ENCODE results near the gene KRT20. TPM values are rescaled to one million over a fixed set of nuclear protein-coding genes. Genes with fewer than 3 reads are reported as not detected.

KRT20 gene, protein sequence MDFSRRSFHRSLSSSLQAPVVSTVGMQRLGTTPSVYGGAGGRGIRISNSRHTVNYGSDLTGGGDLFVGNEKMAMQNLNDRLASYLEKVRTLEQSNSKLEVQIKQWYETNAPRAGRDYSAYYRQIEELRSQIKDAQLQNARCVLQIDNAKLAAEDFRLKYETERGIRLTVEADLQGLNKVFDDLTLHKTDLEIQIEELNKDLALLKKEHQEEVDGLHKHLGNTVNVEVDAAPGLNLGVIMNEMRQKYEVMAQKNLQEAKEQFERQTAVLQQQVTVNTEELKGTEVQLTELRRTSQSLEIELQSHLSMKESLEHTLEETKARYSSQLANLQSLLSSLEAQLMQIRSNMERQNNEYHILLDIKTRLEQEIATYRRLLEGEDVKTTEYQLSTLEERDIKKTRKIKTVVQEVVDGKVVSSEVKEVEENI
- total RNA-seq (2021; fragmentation: NEBNext Ultra II Directional; extraction: Animal tissue kit (Norgen Biotek cat#: 25700)) (not detected in 2 replicates), polyA plus RNA-seq (2011; rRNA removed) (not detected in 2 replicates), polyA minus RNA-seq (2011; rRNA and poly(A)+ RNA removed) (not detected in 2 replicates)
- polyA plus RNA-seq (2011; cell fraction: cytosol; rRNA removed) = not detected
- polyA plus RNA-seq (2011; cell fraction: nucleus; rRNA removed) = not detected
- polyA plus RNA-seq (2012, experiment 1 of 2) = not detected in 4 replicates
- polyA plus RNA-seq (2012, experiment 2 of 2) = not detected
- not detected for polyA plus RNA-seq (2013, experiment 1 of 2)
- not detected for polyA plus RNA-seq (2013, experiment 2 of 2)
- polyA minus RNA-seq (2011; cell fraction: cytosol; rRNA and poly(A)+ RNA removed) = not detected
- not detected for polyA minus RNA-seq (2011; cell fraction: nucleus; rRNA and poly(A)+ RNA removed)
- long read RNA-seq, experiment 1 = 0 reads
- long read RNA-seq, experiment 2 = 0 reads

DNA sequence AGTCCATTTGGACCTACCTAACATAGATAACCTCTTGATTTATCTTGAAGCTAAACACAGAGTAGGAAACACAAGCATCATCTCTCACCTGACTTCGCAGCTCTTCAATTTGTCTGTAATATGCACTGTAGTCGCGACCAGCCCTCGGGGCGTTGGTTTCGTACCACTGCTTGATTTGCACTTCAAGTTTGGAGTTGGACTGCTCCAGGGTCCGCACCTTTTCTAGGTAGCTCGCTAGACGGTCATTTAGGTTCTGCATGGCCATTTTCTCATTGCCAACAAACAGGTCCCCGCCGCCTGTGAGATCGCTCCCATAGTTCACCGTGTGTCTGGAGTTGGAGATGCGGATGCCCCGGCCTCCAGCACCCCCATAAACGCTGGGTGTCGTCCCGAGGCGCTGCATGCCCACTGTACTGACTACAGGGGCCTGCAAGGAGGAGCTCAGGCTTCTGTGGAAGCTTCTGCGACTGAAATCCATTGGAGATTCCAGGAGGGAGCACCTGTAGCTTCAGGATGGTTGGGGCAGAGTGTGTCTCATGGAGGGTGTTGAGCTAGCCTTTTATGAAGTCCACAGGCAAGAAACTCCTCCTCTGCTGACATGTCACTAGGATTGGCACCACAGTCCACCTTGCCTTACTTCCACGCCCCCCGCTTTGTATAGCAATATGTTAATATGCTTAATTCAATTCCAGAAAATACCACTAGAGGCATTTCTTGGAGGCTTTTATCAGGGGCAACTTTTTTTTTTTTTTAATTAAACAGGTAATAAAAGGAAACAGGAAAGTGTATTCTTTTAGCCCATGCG is at the start of gene KRT20:
Gene KRT20, minus strand, starts transcription at position 535 of the 805 bp plus-strand sequence. Its CDS starts 57 bp downstream, at position 478.
- ChIA-PET CTCF (ENCODE audit: partially characterized antibody) (interaction anchor here (0.5 to 2.1 kb wide), 14 partner anchors 15 to 947 kb away, joined by 3 to 8 read pairs (median 3); partner anchors contain the start of genes KRT10 and KRT12), POLR2A (ENCODE audit: partially characterized antibody) (no interaction called here)
- H4K91ac ChIP-seq (replicated peaks; ENCODE audit: insufficient read length, low read length) = no peak within 1 kb of the TSS
- no peak within 1 kb of the TSS for H2BK12ac ChIP-seq (ENCODE audit: low read depth, low read length)
- no peaks in the 10 kb centered on the region for H3K79me2 ChIP-seq (ENCODE audit: control insufficient read depth in 1 of 2, insufficient read depth in 2 of 2, low read length in 2 of 2)
- H4K5ac ChIP-seq (ENCODE audit: insufficient read length, low read depth, low read length) = no peak within 1 kb of the TSS
- FAIRE-seq (no peak), DNase-seq (ENCODE audit: low read depth in 1 of 2, low spot score in 2 of 2) (no peak)
- no peaks in the 10 kb centered on the region for H3K27me3 ChIP-seq (replicated peaks in 1 of 4; ENCODE audit: control insufficient read depth in 3 of 4, extremely low read depth in 1 of 4, insufficient read depth in 3 of 4, low read length in 3 of 4)
- no peak within 1 kb of the TSS for H2AFZ ChIP-seq (ENCODE audit: low read length)
- H3K9ac ChIP-seq (replicated peaks in 1 of 4; ENCODE audit: extremely low read depth in 1 of 4, low read depth in 3 of 4, low read length in 3 of 4) = no peak within 1 kb of the TSS
- WGBS, 2 experiments (ENCODE audit: extremely low coverage in 1 of 2, insufficient coverage in 1 of 2, insufficient read length in 1 of 2, insufficient replicate concordance in 2 of 2, low coverage in 1 of 2, low lambda C conversion rate in 2 of 2, missing lambda C conversion rate in 1 of 2) = 92% methylated on average over 23 of the region's 23 CpGs; no CpG with 5 or more reads in 1 of the 2 experiments
- no peak within 1 kb of the TSS for H2BK120ac ChIP-seq (replicated peaks; ENCODE audit: low read depth, low read length)
- H3K36me3 ChIP-seq (ENCODE audit: control insufficient read depth in 2 of 4, insufficient read depth in 4 of 4, low read length in 3 of 4) = no peaks in the 10 kb centered on the region
- no peaks in the 10 kb centered on the region for H4K20me1 ChIP-seq (replicated peaks in 1 of 2; ENCODE audit: control insufficient read depth in 1 of 2, insufficient read depth in 2 of 2, low read length in 2 of 2)
- H3K9me3 ChIP-seq (ENCODE audit: insufficient read depth in 2 of 2, low read depth in 1 of 2, low read length in 1 of 2) = no peaks in the 10 kb centered on the region
- H3K27ac ChIP-seq (ENCODE audit: low read depth, low read length) = no peak within 1 kb of the TSS
- no peaks in the 10 kb centered on the region for H3K4me1 ChIP-seq (replicated peaks in 1 of 4; ENCODE audit: control insufficient read depth in 3 of 4, insufficient read depth in 4 of 4, low read length in 3 of 4)
- H2BK5ac ChIP-seq (ENCODE audit: low read depth, low read length) = no peak within 1 kb of the TSS
- H3K4me2 ChIP-seq (ENCODE audit: insufficient read depth in 1 of 2, low read depth in 2 of 2, low read length in 2 of 2) = no peak within 1 kb of the TSS
- no peak within 1 kb of the TSS for H2AK5ac ChIP-seq (ENCODE audit: low read depth, low read length)
- no peak within 1 kb of the TSS for H3K23ac ChIP-seq (ENCODE audit: insufficient read length)
- H3K79me1 ChIP-seq (ENCODE audit: low read depth, low read length) = no peaks in the 10 kb centered on the region
- no peak within 1 kb of the TSS for H3K18ac ChIP-seq (ENCODE audit: extremely low read depth, low read length)
- H3K56ac ChIP-seq (replicated peaks; ENCODE audit: insufficient read length, low read depth, low read length) = no peak within 1 kb of the TSS
- H4K8ac ChIP-seq (ENCODE audit: extremely low read depth, insufficient read depth, low read length) = peak within 1 kb of the TSS; percentile 46; the same call in 1 of the 2 replicates
- H3K4ac ChIP-seq (replicated peaks; ENCODE audit: insufficient read length, low read depth, low read length) = no peak within 1 kb of the TSS
- no peaks in the 10 kb centered on the region for H3K23me2 ChIP-seq (ENCODE audit: low read depth, low read length)
- H2BK15ac ChIP-seq (ENCODE audit: low read length) = no peak within 1 kb of the TSS
- H3K14ac ChIP-seq (ENCODE audit: insufficient read length) = no peak within 1 kb of the TSS
- H2BK20ac ChIP-seq (ENCODE audit: low read length) = no peak within 1 kb of the TSS
- H3K4me3 ChIP-seq (ENCODE audit: extremely low read depth in 1 of 4, insufficient read depth in 2 of 4, low read depth in 3 of 4, low read length in 4 of 4) = no peak within 1 kb of the TSS
- TF ChIP-seq, protein P1, sequence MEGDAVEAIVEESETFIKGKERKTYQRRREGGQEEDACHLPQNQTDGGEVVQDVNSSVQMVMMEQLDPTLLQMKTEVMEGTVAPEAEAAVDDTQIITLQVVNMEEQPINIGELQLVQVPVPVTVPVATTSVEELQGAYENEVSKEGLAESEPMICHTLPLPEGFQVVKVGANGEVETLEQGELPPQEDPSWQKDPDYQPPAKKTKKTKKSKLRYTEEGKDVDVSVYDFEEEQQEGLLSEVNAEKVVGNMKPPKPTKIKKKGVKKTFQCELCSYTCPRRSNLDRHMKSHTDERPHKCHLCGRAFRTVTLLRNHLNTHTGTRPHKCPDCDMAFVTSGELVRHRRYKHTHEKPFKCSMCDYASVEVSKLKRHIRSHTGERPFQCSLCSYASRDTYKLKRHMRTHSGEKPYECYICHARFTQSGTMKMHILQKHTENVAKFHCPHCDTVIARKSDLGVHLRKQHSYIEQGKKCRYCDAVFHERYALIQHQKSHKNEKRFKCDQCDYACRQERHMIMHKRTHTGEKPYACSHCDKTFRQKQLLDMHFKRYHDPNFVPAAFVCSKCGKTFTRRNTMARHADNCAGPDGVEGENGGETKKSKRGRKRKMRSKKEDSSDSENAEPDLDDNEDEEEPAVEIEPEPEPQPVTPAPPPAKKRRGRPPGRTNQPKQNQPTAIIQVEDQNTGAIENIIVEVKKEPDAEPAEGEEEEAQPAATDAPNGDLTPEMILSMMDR (IDR thresholded peaks at IDR 0.05; ENCODE audit: control extremely low read depth in 1 of 3, insufficient read depth in 1 of 3, low read depth in 1 of 3, low read length in 3 of 3) = no peak
